Lower leg skin (tissue), 4 donors: ENCODE results near the gene PAF1. TPM values are rescaled to one million over a fixed set of nuclear protein-coding genes. Genes with fewer than 3 reads are reported as not detected.

Experiments
- DNase-seq, 2 donors: peaks; one replicate each; pipeline ENCODE4 v3.0.0-alpha.2; 2019; ENCODE audit warnings: low spot score in 2 of 2
- H3K4me3 ChIP-seq: fragments of 200-600 bp; sonication (generic); 2 replicates; pipeline ENCODE4 v1.5.1; 2017; ENCODE audit warnings: mild to moderate bottlenecking, low read depth; ENCODE audit not compliant: poor library complexity, severe bottlenecking
- CTCF ChIP-seq, 3 donors: fragments of 450-650 bp; IDR thresholded peaks; one replicate each; pipeline ENCODE4 v1.5.1; 2016; ENCODE audit warnings: antibody characterized with exemption in 3 of 3, mild to moderate bottlenecking in 3 of 3, moderate library complexity in 2 of 3
- POLR2A ChIP-seq, 2 donors: fragments of 450-650 bp; IDR thresholded peaks; one replicate each; pipeline ENCODE4 v1.6.1; 2016 to 2017; ENCODE audit warnings: antibody characterized with exemption in 2 of 2, mild to moderate bottlenecking in 1 of 2, moderate library complexity in 1 of 2
- WGBS, 2 donors: methylation state at CpG; one replicate each; pipeline ENCODE4 v1.1.5; 2018; 5-methylcytosine and 5-hydroxymethylcytosine counted together
- intact Hi-C: fragments of 100-400 bp; cut with DNase I; formaldehyde crosslinking; loops from one replicate; pipeline ENCODE4 v1.15.0; 2023; ENCODE audit warnings: low total_unique reads
- total RNA-seq, 4 donors: library from RNA; depleted of rRNA; stranded (reverse); fragments of >200 nt; gene quantifications; one replicate each; pipeline ENCODE4 v1.1.0, GENCODE V29; 2016

PAF1 gene
- total RNA-seq, 4 donors from 2014 or later, result 22.4 to 48.0 (median 36.3) TPM

GRCh38 chr19:39426170-39426569, 35.3 kb upstream of the PAF1 start:
- WGBS, 2 donors, result 58 to 62% methylated on average over 5 of the region's 5 CpGs
- intact Hi-C loops, result no loop called here
- TF ChIP-seq CTCF (IDR thresholded peaks at IDR 0.05), result no peak
- no peak for TF ChIP-seq POLR2A (IDR thresholded peaks at IDR 0.05)
- H3K4me3 ChIP-seq, result no peak overlapping the region
- no peak for DNase-seq

- WGBS, 2 donors, result 83 to 88% methylated on average over 7 of the region's 7 CpGs
- no peak for DNase-seq
- H3K4me3 ChIP-seq, result no peak overlapping the region
- intact Hi-C loops, result no loop called here
- no peak for TF ChIP-seq CTCF (IDR thresholded peaks at IDR 0.05)
- TF ChIP-seq POLR2A (IDR thresholded peaks at IDR 0.05), result no peak
Observed at GRCh38 chr19:39425744-39426143, 34.8 kb upstream of the PAF1 start.

GRCh38 chr19:39424934-39425333, 34.0 kb upstream of the PAF1 start:
- WGBS, 2 donors, result 80 to 86% methylated on average over 5 to 9 of the region's 16 CpGs
- intact Hi-C loops, result no loop called here
- H3K4me3 ChIP-seq, result no peak overlapping the region
- TF ChIP-seq POLR2A (IDR thresholded peaks at IDR 0.05) (no peak), CTCF (IDR thresholded peaks at IDR 0.05) (no peak)
- DNase-seq, result no peak

GRCh38 chr19:39423258-39424086, 32.6 kb upstream of the PAF1 start:
- DNase-seq, result no peak
- WGBS, 2 donors, result 79 to 86% methylated on average over 31 to 35 of the region's 35 CpGs
- H3K4me3 ChIP-seq, result no peak overlapping the region
- intact Hi-C loops, result no loop called here
- TF ChIP-seq POLR2A (IDR thresholded peaks at IDR 0.05), result no peak
- no peak for TF ChIP-seq CTCF (IDR thresholded peaks at IDR 0.05)

GRCh38 chr19:39422020-39422419, 31.1 kb upstream of the PAF1 start:
- intact Hi-C loops, result no loop called here
- H3K4me3 ChIP-seq, result no peak overlapping the region
- 92 to 95% methylated on average over 5 of the region's 5 CpGs for WGBS, 2 donors
- no peak for TF ChIP-seq CTCF (IDR thresholded peaks at IDR 0.05)
- TF ChIP-seq POLR2A (IDR thresholded peaks at IDR 0.05), result no peak
- DNase-seq, result no peak

- DNase-seq, result no peak
- TF ChIP-seq POLR2A (IDR thresholded peaks at IDR 0.05) (no peak), CTCF (IDR thresholded peaks at IDR 0.05) (no peak)
- WGBS, 2 donors, result 90 to 91% methylated on average over 11 to 15 of the region's 15 CpGs
- intact Hi-C loops, result no loop called here
- no peak overlapping the region for H3K4me3 ChIP-seq
Observed at GRCh38 chr19:39420769-39421168, 29.9 kb upstream of the PAF1 start.
